H1 (cell line): ENCODE data around the gene AFG1L. TPM values are rescaled to one million over a fixed set of nuclear protein-coding genes. Genes with fewer than 3 reads are reported as not detected.

Experiments
- CTCF ChIA-PET: fragments of 300-600 bp; sonication (Branson Sonifier 250); formaldehyde crosslinking; loops from one replicate; lab custom pipeline; 2021; ENCODE audit not compliant: partially characterized antibody; lab: Charles Lee
- POLR2A ChIA-PET: fragments of 300-600 bp; sonication (Branson Sonifier 250); formaldehyde crosslinking; loops from one replicate; lab custom pipeline; 2021; ENCODE audit warnings: inconsistent platforms; ENCODE audit not compliant: partially characterized antibody; lab: Charles Lee
- DNase-seq, 2 experiments: peaks; one replicate each; pipeline versions ENCODE4 v3.0.0 to v3.0.0-alpha.2; 2010 to 2022; ENCODE audit warnings: low spot score in 2 of 2, low read depth in 1 of 2, mixed read lengths in 1 of 2
- FAIRE-seq: peaks from 2 replicates; lab custom pipeline; 2011; peaks lifted over from hg19 to GRCh38; lab: Jason Lieb, UNC
- H2AFZ ChIP-seq: 2 replicates; pipeline ENCODE4 v1.8.1; 2012; ENCODE audit warnings: low read length, inconsistent platforms
- H2AK5ac ChIP-seq: 2 replicates; pipeline ENCODE4 v1.6.1; 2013; ENCODE audit warnings: low read depth, low read length
- H2BK120ac ChIP-seq: replicated peaks from 2 replicates; pipeline ENCODE3; 2013; ENCODE audit warnings: low read depth, low read length, inconsistent platforms
- H2BK12ac ChIP-seq: 2 replicates; pipeline ENCODE4 v1.6.1; 2013; ENCODE audit warnings: low read depth, low read length
- H2BK15ac ChIP-seq: 2 replicates; pipeline ENCODE4 v1.6.1; 2013; ENCODE audit warnings: low read length
- H2BK20ac ChIP-seq: 2 replicates; pipeline ENCODE4 v1.6.1; 2013; ENCODE audit warnings: low read length
- H2BK5ac ChIP-seq: 2 replicates; pipeline ENCODE4 v1.6.1; 2013; ENCODE audit warnings: low read depth, low read length
- H3K14ac ChIP-seq: 2 replicates; pipeline ENCODE4 v1.6.1; 2013; ENCODE audit warnings: inconsistent platforms; ENCODE audit not compliant: insufficient read length
- H3K18ac ChIP-seq: 2 replicates; pipeline ENCODE4 v1.6.1; 2013; ENCODE audit warnings: low read length; ENCODE audit errors: extremely low read depth
- H3K23ac ChIP-seq: 2 replicates; pipeline ENCODE4 v1.6.1; 2013; ENCODE audit warnings: inconsistent platforms; ENCODE audit not compliant: insufficient read length
- H3K23me2 ChIP-seq: 2 replicates; pipeline ENCODE4 v1.6.1; 2013; ENCODE audit warnings: low read depth, low read length
- H3K27ac ChIP-seq: 2 replicates; pipeline ENCODE4 v1.6.1; 2011; ENCODE audit warnings: low read depth, low read length, inconsistent platforms
- H3K27me3 ChIP-seq, 4 experiments: replicated peaks in 1 of 4; 1 replicate in 1 of 4; 2 replicates in 3 of 4; pipeline versions ENCODE4 v1.6.1 to v1.8.1; 2011 to 2013; ENCODE audit warnings: low read length in 3 of 4, mild to moderate bottlenecking in 3 of 4, inconsistent platforms in 2 of 4, mixed read lengths in 2 of 4, moderate library complexity in 1 of 4; ENCODE audit not compliant: control insufficient read depth in 3 of 4, insufficient read depth in 3 of 4; ENCODE audit errors: extremely low read depth in 1 of 4
- H3K36me3 ChIP-seq, 4 experiments: 2 replicates each; pipeline versions ENCODE4 v1.6.1 to v1.8.1; 2011 to 2013; ENCODE audit warnings: mild to moderate bottlenecking in 4 of 4, low read length in 3 of 4, moderate library complexity in 2 of 4, control low read depth in 1 of 4, inconsistent platforms in 1 of 4; ENCODE audit not compliant: insufficient read depth in 4 of 4, control insufficient read depth in 2 of 4
- H3K4ac ChIP-seq: replicated peaks from 2 replicates; pipeline ENCODE3; 2013; ENCODE audit warnings: low read length, low read depth, mixed read lengths, inconsistent platforms; ENCODE audit not compliant: insufficient read length
- H3K4me1 ChIP-seq, 4 experiments: replicated peaks in 1 of 4; 1 replicate in 1 of 4; 2 replicates in 3 of 4; pipeline versions ENCODE4 v1.6.1 to v1.8.1; 2011 to 2013; ENCODE audit warnings: low read length in 3 of 4, inconsistent platforms in 2 of 4, mixed read lengths in 1 of 4; ENCODE audit not compliant: insufficient read depth in 4 of 4, control insufficient read depth in 3 of 4
- H3K4me2 ChIP-seq, 2 experiments: 2 replicates each; pipeline versions ENCODE4 v1.6.1 to v1.8.1; 2011 to 2013; ENCODE audit warnings: low read depth in 2 of 2, low read length in 2 of 2, control low read depth in 1 of 2, inconsistent platforms in 1 of 2, mild to moderate bottlenecking in 1 of 2; ENCODE audit not compliant: insufficient read depth in 1 of 2
- H3K4me3 ChIP-seq, 4 experiments: fragments of 200-600, 300-600 bp in 1 of 4; sonication (generic), shearing (Covaris generic), sonication (Bioruptor Twin) in 1 of 4; 2 replicates each; pipeline versions ENCODE4 v1.5.1 to v1.8.1; 2011 to 2016; ENCODE audit warnings: low read length in 4 of 4, low read depth in 3 of 4, control low read depth in 2 of 4, inconsistent platforms in 2 of 4, mild to moderate bottlenecking in 2 of 4, mixed read lengths in 1 of 4, moderate library complexity in 1 of 4; ENCODE audit not compliant: insufficient read depth in 2 of 4; ENCODE audit errors: extremely low read depth in 1 of 4
- H3K56ac ChIP-seq: replicated peaks from 2 replicates; pipeline ENCODE3; 2013; ENCODE audit warnings: low read depth, mild to moderate bottlenecking, mixed read lengths, low read length, inconsistent platforms; ENCODE audit not compliant: insufficient read length
- H3K79me1 ChIP-seq: 2 replicates; pipeline ENCODE4 v1.6.1; 2013; ENCODE audit warnings: low read depth, low read length, control low read depth
- H3K79me2 ChIP-seq, 2 experiments: 2 replicates each; pipeline versions ENCODE4 v1.6.1 to v1.8.1; 2012 to 2013; ENCODE audit warnings: low read length in 2 of 2, mild to moderate bottlenecking in 2 of 2, inconsistent platforms in 1 of 2; ENCODE audit not compliant: insufficient read depth in 2 of 2, control insufficient read depth in 1 of 2
- H3K9ac ChIP-seq, 4 experiments: replicated peaks in 1 of 4; 1 replicate in 1 of 4; 2 replicates in 3 of 4; pipeline versions ENCODE4 v1.6.1 to v1.8.1; 2011 to 2013; ENCODE audit warnings: low read depth in 3 of 4, low read length in 3 of 4, control low read depth in 2 of 4, mild to moderate bottlenecking in 2 of 4, moderate library complexity in 2 of 4, inconsistent platforms in 1 of 4; ENCODE audit errors: extremely low read depth in 1 of 4
- H3K9me3 ChIP-seq, 2 experiments: 2 replicates each; pipeline versions ENCODE4 v1.6.1 to v1.8.1; 2012 to 2013; ENCODE audit warnings: mild to moderate bottlenecking in 2 of 2, moderate library complexity in 2 of 2, control low read depth in 1 of 2, inconsistent platforms in 1 of 2, low read depth in 1 of 2, low read length in 1 of 2, mixed read lengths in 1 of 2; ENCODE audit not compliant: insufficient read depth in 2 of 2
- H4K20me1 ChIP-seq, 2 experiments: replicated peaks in 1 of 2; 2 replicates each; pipeline versions ENCODE3 to v1.8.1; 2011 to 2013; ENCODE audit warnings: inconsistent platforms in 2 of 2, low read length in 2 of 2, mild to moderate bottlenecking in 1 of 2; ENCODE audit not compliant: insufficient read depth in 2 of 2, control insufficient read depth in 1 of 2
- H4K5ac ChIP-seq: 2 replicates; pipeline ENCODE4 v1.6.1; 2013; ENCODE audit warnings: low read length, low read depth, mixed read lengths, inconsistent platforms; ENCODE audit not compliant: insufficient read length
- H4K8ac ChIP-seq: 2 replicates; pipeline ENCODE4 v1.8.0; 2013; ENCODE audit warnings: mild to moderate bottlenecking, moderate library complexity, low read length, inconsistent platforms; ENCODE audit not compliant: insufficient read depth; ENCODE audit errors: extremely low read depth
- H4K91ac ChIP-seq: replicated peaks from 2 replicates; pipeline ENCODE3; 2013; ENCODE audit warnings: low read length, mixed read lengths, inconsistent platforms; ENCODE audit not compliant: insufficient read length
- CHD1 ChIP-seq: IDR thresholded peaks from 2 replicates; pipeline ENCODE4 v1.6.1; 2012; ENCODE audit warnings: low read depth, low read length, improper control_type of control experiment
- EGR1 ChIP-seq: IDR thresholded peaks from 2 replicates; pipeline ENCODE4 v1.6.1; 2011; ENCODE audit warnings: low read depth, low read length, borderline replicate concordance
- FOSL1 ChIP-seq: IDR thresholded peaks from 2 replicates; pipeline ENCODE4 v1.6.1; 2011; ENCODE audit warnings: mild to moderate bottlenecking, low read depth, low read length, moderate library complexity; ENCODE audit not compliant: insufficient read depth
- GTF2F1 ChIP-seq: IDR thresholded peaks from 2 replicates; pipeline ENCODE4 v1.6.1; 2012; ENCODE audit warnings: low read depth, low read length, improper control_type of control experiment, borderline replicate concordance
- KDM4A ChIP-seq: IDR thresholded peaks from one replicate; pipeline ENCODE4 v1.7.1; 2012; ENCODE audit warnings: low read depth, mild to moderate bottlenecking, moderate library complexity, low read length, inconsistent platforms; ENCODE audit not compliant: severe bottlenecking
- NRF1 ChIP-seq: IDR thresholded peaks from 2 replicates; pipeline ENCODE4 v1.6.1; 2011; ENCODE audit warnings: mild to moderate bottlenecking, low read depth, low read length, improper control_type of control experiment
- RAD21 ChIP-seq, 2 experiments: IDR thresholded peaks in 1 of 2; conservative IDR thresholded peaks in 1 of 2; 2 replicates each; pipeline ENCODE4 v1.6.1; 2011; ENCODE audit warnings: low read depth in 2 of 2, low read length in 2 of 2, improper control_type of control experiment in 1 of 2, inconsistent platforms in 1 of 2, mild to moderate bottlenecking in 1 of 2, moderate library complexity in 1 of 2
- RNF2 ChIP-seq: fragments of 200-900, 300-1000 bp; sonication (generic); IDR thresholded peaks from 2 replicates; pipeline ENCODE4 v1.7.1; 2016; ENCODE audit warnings: borderline replicate concordance, low read depth, mild to moderate bottlenecking, antibody characterized with exemption, low read length; ENCODE audit not compliant: poor library complexity, severe bottlenecking; ENCODE audit errors: missing control alignments
- SP2 ChIP-seq: IDR thresholded peaks from 2 replicates; pipeline ENCODE4 v1.6.1; 2012; ENCODE audit warnings: mild to moderate bottlenecking, low read length, inconsistent platforms
- SUZ12 ChIP-seq: fragments of 200-600 bp; sonication (generic); IDR thresholded peaks from 2 replicates; pipeline ENCODE4 v1.6.1; 2012; ENCODE audit warnings: mild to moderate bottlenecking, inconsistent platforms, low read length, moderate library complexity, mixed read lengths
- TBP ChIP-seq: IDR thresholded peaks from 2 replicates; pipeline ENCODE4 v1.6.1; 2011; ENCODE audit warnings: low read depth, low read length, improper control_type of control experiment
- WGBS, 2 experiments: shearing (Covaris generic) in 1 of 2; methylation state at CpG; one replicate each; pipeline versions ENCODE4 v1.1.6 to v1.1.7; 2013 to 2015; ENCODE audit warnings: low lambda C conversion rate in 2 of 2, mixed read lengths in 2 of 2, inconsistent platforms in 1 of 2, low coverage in 1 of 2, missing lambda C conversion rate in 1 of 2; ENCODE audit not compliant: insufficient replicate concordance in 2 of 2, insufficient coverage in 1 of 2, insufficient read length in 1 of 2; ENCODE audit errors: extremely low coverage in 1 of 2, missing lambda C conversion rate in 1 of 2; 5-methylcytosine and 5-hydroxymethylcytosine counted together
- polyA plus RNA-seq, 7 experiments: library from polyadenylated mRNA; depleted of rRNA in 3 of 7; stranded (reverse) in 5 of 7; unstranded in 2 of 7; fragments of >200 nt in 5 of 7; fragments of 200-250 nt in 2 of 7; gene quantifications; 1 replicate in 5 of 7; 2 replicates in 1 of 7; 4 replicates in 1 of 7; pipeline versions ENCODE4 v1.2.1 to v1.2.3, GENCODE V29; 2011 to 2013; ENCODE audit warnings: missing spikeins in 2 of 7, mixed read lengths in 2 of 7
- total RNA-seq: library from RNA; stranded (reverse); fragmentation: NEBNext Ultra II Directional; extraction: Animal tissue kit (Norgen Biotek cat#: 25700); gene quantifications from 2 replicates; pipeline ENCODE4 v1.2.1, GENCODE V29; 2021
- TF ChIP-seq, protein P1 (sequence below): IDR thresholded peaks from 2 replicates; pipeline ENCODE4 v1.6.1; 2012; ENCODE audit warnings: low read length, inconsistent platforms

The AFG1L gene
- total and polyA plus RNA-seq, 2 of the 8 experiments (the other 6 are each of a cell fraction or from before 2014, with no cell fraction given): 0.98 to 5.7 TPM

- CTCF ChIA-PET: interaction anchor here (0.6 to 1.7 kb wide), 3 partner anchors 8 to 93 kb away, joined by 3 to 6 read pairs (median 4); no protein-coding TSS in a partner anchor
- POLR2A ChIA-PET: no interaction called here
- TF ChIP-seq, protein P1, sequence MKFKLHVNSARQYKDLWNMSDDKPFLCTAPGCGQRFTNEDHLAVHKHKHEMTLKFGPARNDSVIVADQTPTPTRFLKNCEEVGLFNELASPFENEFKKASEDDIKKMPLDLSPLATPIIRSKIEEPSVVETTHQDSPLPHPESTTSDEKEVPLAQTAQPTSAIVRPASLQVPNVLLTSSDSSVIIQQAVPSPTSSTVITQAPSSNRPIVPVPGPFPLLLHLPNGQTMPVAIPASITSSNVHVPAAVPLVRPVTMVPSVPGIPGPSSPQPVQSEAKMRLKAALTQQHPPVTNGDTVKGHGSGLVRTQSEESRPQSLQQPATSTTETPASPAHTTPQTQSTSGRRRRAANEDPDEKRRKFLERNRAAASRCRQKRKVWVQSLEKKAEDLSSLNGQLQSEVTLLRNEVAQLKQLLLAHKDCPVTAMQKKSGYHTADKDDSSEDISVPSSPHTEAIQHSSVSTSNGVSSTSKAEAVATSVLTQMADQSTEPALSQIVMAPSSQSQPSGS: no peak
- TF ChIP-seq GTF2F1: no peak
- TF ChIP-seq TBP: no peak
- TF ChIP-seq KDM4A: no peak
- TF ChIP-seq RAD21 (IDR thresholded peaks at IDR 0.05 in 1 of 2, conservative IDR thresholded peaks at IDR 0.05 in 1 of 2; ENCODE audit: low read depth in 2 of 2, low read length in 2 of 2): no peak
- no peak for TF ChIP-seq SP2
- TF ChIP-seq NRF1: no peak
- no peak for TF ChIP-seq SUZ12
- no peak for TF ChIP-seq CHD1
- TF ChIP-seq RNF2: no peak
- TF ChIP-seq EGR1: no peak
- TF ChIP-seq FOSL1: no peak
These were observed 194.8 kb downstream of the AFG1L start for GRCh38 chr6:108489699-108490098.

More at GRCh38 chr6:108489699-108490098, 194.8 kb downstream of the AFG1L start:
- no peak overlapping the region for H3K4ac ChIP-seq
- no peak overlapping the region for H3K23ac ChIP-seq
- no peak overlapping the region for H2AK5ac ChIP-seq
- DNase-seq: no peak
- no peak overlapping the region for H4K5ac ChIP-seq
- no peak overlapping the region for H2BK12ac ChIP-seq
- WGBS, 2 experiments: 93% methylated on average over 5 of the region's 5 CpGs; no CpG with 5 or more reads in 1 of the 2 experiments
- H2BK5ac ChIP-seq: no peak overlapping the region
- H3K9me3 ChIP-seq: no peaks in the 10 kb centered on the region
- no peaks in the 10 kb centered on the region for H3K4me1 ChIP-seq
- no peak overlapping the region for H3K4me2 ChIP-seq
- H3K23me2 ChIP-seq: no peaks in the 10 kb centered on the region
- H3K9ac ChIP-seq: no peak overlapping the region
- H3K27ac ChIP-seq: no peak overlapping the region
- no peaks in the 10 kb centered on the region for H3K36me3 ChIP-seq
- no peaks in the 10 kb centered on the region for H3K79me1 ChIP-seq
- H4K91ac ChIP-seq: no peak overlapping the region
- H4K8ac ChIP-seq: no peak overlapping the region
- no peak overlapping the region for H3K14ac ChIP-seq
- H3K4me3 ChIP-seq: no peak overlapping the region
- H3K79me2 ChIP-seq: no peaks in the 10 kb centered on the region
- H3K18ac ChIP-seq: no peak overlapping the region
- H2BK15ac ChIP-seq: no peak overlapping the region
- no peak overlapping the region for H2BK120ac ChIP-seq
- no peak overlapping the region for H3K56ac ChIP-seq
- H2BK20ac ChIP-seq: no peak overlapping the region
- H2AFZ ChIP-seq: no peak overlapping the region
- no peaks in the 10 kb centered on the region for H4K20me1 ChIP-seq
- no peaks in the 10 kb centered on the region for H3K27me3 ChIP-seq
- no peak for FAIRE-seq
